HEK293 (cell line): Measurements from ENCODE around the gene ERVK3-1.

ENCODE experiments used
- CTCF ChIA-PET: fragments of 350-600 bp; formaldehyde crosslinking; extraction: SDS; loops from one replicate; lab custom pipeline; 2021; ENCODE audit warnings: antibody characterized with exemption; lab: Yijun Ruan, JAX
- POLR2A ChIA-PET: fragments of 300-600 bp; formaldehyde crosslinking; extraction: SDS; loops from one replicate; lab custom pipeline; 2020; ENCODE audit warnings: antibody characterized with exemption, inconsistent platforms; lab: Yijun Ruan, JAX
- H3K27ac ChIP-seq: fragments of 200-500 bp; sonication (Bioruptor generic); 2 replicates; pipeline ENCODE4 v1.5.1; 2014; ENCODE audit warnings: low read depth, low read length, control low read depth, inconsistent platforms; ENCODE audit errors: extremely low read depth
- H3K36me3 ChIP-seq, 2 experiments: fragments of 200-500 bp in 1 of 2; sonication (Bioruptor generic) in 1 of 2; 1 replicate in 1 of 2; 2 replicates in 1 of 2; pipeline ENCODE4 v1.5.1; 2014 to 2017; ENCODE audit warnings: inconsistent platforms in 2 of 2, low read length in 2 of 2; ENCODE audit not compliant: control insufficient read depth in 2 of 2, insufficient read depth in 1 of 2
- H3K4me1 ChIP-seq: fragments of 200-500 bp; sonication (Bioruptor generic); 2 replicates; pipeline ENCODE4 v1.5.1; 2014; ENCODE audit warnings: mild to moderate bottlenecking, low read length, inconsistent platforms; ENCODE audit not compliant: control insufficient read depth, insufficient read depth
- H3K4me3 ChIP-seq: 2 replicates; pipeline ENCODE4 v1.5.1; 2011; ENCODE audit warnings: low read depth, mild to moderate bottlenecking, control low read depth, low read length, moderate library complexity
- H3K9me3 ChIP-seq: fragments of 200-500 bp; sonication (Bioruptor generic); 2 replicates; pipeline ENCODE4 v1.5.1; 2014; ENCODE audit warnings: low read depth, low read length, inconsistent platforms; ENCODE audit not compliant: control insufficient read depth, insufficient read depth
- BCL11B ChIP-seq: fragments of 450-650 bp; formaldehyde crosslinking; IDR thresholded peaks from 2 replicates; pipeline ENCODE4 v1.5.1; 2016; ENCODE audit warnings: low read depth, missing biosample characterization, missing genetic modification characterization
- OVOL3 ChIP-seq: fragments of 450-650 bp; formaldehyde crosslinking; IDR thresholded peaks from 2 replicates; pipeline ENCODE4 v1.5.1; 2016; ENCODE audit warnings: missing biosample characterization, missing genetic modification characterization
- ZBTB11 ChIP-seq: fragments of 450-650 bp; formaldehyde crosslinking; conservative IDR thresholded peaks from 2 replicates; pipeline ENCODE4 v1.5.1; 2016; ENCODE audit warnings: low read depth, missing biosample characterization, missing genetic modification characterization
- ZNF112 ChIP-seq: fragments of 450-650 bp; formaldehyde crosslinking; IDR thresholded peaks from 2 replicates; pipeline ENCODE4 v1.5.0; 2017; ENCODE audit warnings: missing biosample characterization, missing genetic modification characterization
- ZNF114 ChIP-seq: fragments of 450-650 bp; formaldehyde crosslinking; IDR thresholded peaks from 2 replicates; pipeline ENCODE4 v1.5.0; 2017; ENCODE audit warnings: missing biosample characterization, missing genetic modification characterization
- ZNF132 ChIP-seq: fragments of 450-650 bp; formaldehyde crosslinking; IDR thresholded peaks from 2 replicates; pipeline ENCODE4 v1.5.1; 2017; ENCODE audit warnings: missing biosample characterization, missing genetic modification characterization, borderline replicate concordance
- ZNF133 ChIP-seq: fragments of 450-650 bp; formaldehyde crosslinking; IDR thresholded peaks from 2 replicates; pipeline ENCODE4 v1.5.1; 2016; ENCODE audit warnings: missing biosample characterization, missing genetic modification characterization
- ZNF23 ChIP-seq: fragments of 450-650 bp; formaldehyde crosslinking; IDR thresholded peaks from 2 replicates; pipeline ENCODE4 v1.5.1; 2016; ENCODE audit warnings: missing biosample characterization, missing genetic modification characterization, borderline replicate concordance
- ZNF274 ChIP-seq, 2 experiments: fragments of 200-500 bp in 1 of 2; fragments of 450-650 bp in 1 of 2; sonication (Bioruptor generic) in 1 of 2; formaldehyde crosslinking in 1 of 2; IDR thresholded peaks; 2 replicates each; pipeline versions ENCODE4 v1.5.1 to v1.6.1; 2014 to 2016; ENCODE audit warnings: borderline replicate concordance in 1 of 2, inconsistent platforms in 1 of 2, low read length in 1 of 2, missing biosample characterization in 1 of 2, missing genetic modification characterization in 1 of 2
- ZNF394 ChIP-seq: fragments of 450-650 bp; formaldehyde crosslinking; IDR thresholded peaks from 2 replicates; pipeline ENCODE4 v1.5.1; 2016; ENCODE audit warnings: missing biosample characterization, missing genetic modification characterization, mild to moderate bottlenecking, moderate library complexity, borderline replicate concordance
- ZNF398 ChIP-seq: fragments of 450-650 bp; formaldehyde crosslinking; IDR thresholded peaks from 2 replicates; pipeline ENCODE4 v1.5.1; 2017; ENCODE audit warnings: missing biosample characterization, missing genetic modification characterization
- ZNF404 ChIP-seq: fragments of 450-650 bp; formaldehyde crosslinking; IDR thresholded peaks from 2 replicates; pipeline ENCODE4 v1.5.1; 2017; ENCODE audit warnings: missing biosample characterization, missing genetic modification characterization
- ZNF514 ChIP-seq: fragments of 450-650 bp; formaldehyde crosslinking; IDR thresholded peaks from 2 replicates; pipeline ENCODE4 v1.5.1; 2016; ENCODE audit warnings: missing biosample characterization, missing genetic modification characterization
- ZNF549 ChIP-seq: fragments of 450-650 bp; IDR thresholded peaks from 2 replicates; pipeline ENCODE4 v1.5.1; 2018; ENCODE audit warnings: missing biosample characterization, missing genetic modification characterization, mild to moderate bottlenecking, inconsistent platforms, moderate library complexity
- ZNF558 ChIP-seq: fragments of 450-650 bp; formaldehyde crosslinking; IDR thresholded peaks from 2 replicates; pipeline ENCODE4 v1.5.1; 2016; ENCODE audit warnings: missing biosample characterization, missing genetic modification characterization
- ZNF621 ChIP-seq: fragments of 450-650 bp; formaldehyde crosslinking; IDR thresholded peaks from 2 replicates; pipeline ENCODE4 v1.5.1; 2017; ENCODE audit warnings: missing biosample characterization, missing genetic modification characterization
- ZNF624 ChIP-seq: fragments of 450-650 bp; formaldehyde crosslinking; IDR thresholded peaks from 2 replicates; pipeline ENCODE4 v1.5.1; 2017; ENCODE audit warnings: missing biosample characterization, missing genetic modification characterization
- ZNF629 ChIP-seq: fragments of 450-650 bp; formaldehyde crosslinking; IDR thresholded peaks from 2 replicates; pipeline ENCODE4 v1.5.1; 2017; ENCODE audit warnings: missing biosample characterization, missing genetic modification characterization
- ZNF658 ChIP-seq: fragments of 450-650 bp; formaldehyde crosslinking; IDR thresholded peaks from 2 replicates; pipeline ENCODE4; 2016; ENCODE audit warnings: missing biosample characterization, missing genetic modification characterization
- ZNF692 ChIP-seq: fragments of 450-650 bp; formaldehyde crosslinking; IDR thresholded peaks from 2 replicates; pipeline ENCODE4 v1.5.1; 2016; ENCODE audit warnings: missing biosample characterization, missing genetic modification characterization
- ZNF701 ChIP-seq: fragments of 450-650 bp; formaldehyde crosslinking; IDR thresholded peaks from 2 replicates; pipeline ENCODE4 v1.5.1; 2016; ENCODE audit warnings: missing biosample characterization, missing genetic modification characterization
- ZNF843 ChIP-seq: fragments of 450-650 bp; formaldehyde crosslinking; IDR thresholded peaks from 2 replicates; pipeline ENCODE4 v1.5.1; 2016; ENCODE audit warnings: missing biosample characterization, missing genetic modification characterization
- ZSCAN5A ChIP-seq: fragments of 450-650 bp; formaldehyde crosslinking; IDR thresholded peaks from 2 replicates; pipeline ENCODE4 v1.5.1; 2016; ENCODE audit warnings: missing biosample characterization, missing genetic modification characterization

Gene ERVK3-1

GRCh38 chr19:58336216-58336615 is 31.0 kb downstream of the ERVK3-1 start:
- no peak overlapping the region for H3K4me3 ChIP-seq
- peaks cover 0 to 54% of the 10 kb centered on the region in 2 experiments; a peak in 1 of 3 replicates for H3K36me3 ChIP-seq
- H3K9me3 ChIP-seq, result no peaks in the 10 kb centered on the region
- TF ChIP-seq ZNF398 (no peak), ZNF843 (tag by site-specific recombination) (no peak), ZNF112 (tag by site-specific recombination) (no peak), ZNF629 (tag by site-specific recombination) (no peak), ZNF621 (no peak), ZNF692 (tag by site-specific recombination) (no peak), ZNF132 (no peak), ZNF549 (tag by site-specific recombination) (no peak), ZNF558 (tag by site-specific recombination) (no peak), ZNF133 (tag by site-specific recombination) (no peak)
- TF ChIP-seq, all 188 proteins: peak for 0
- H3K27ac ChIP-seq, result no peak overlapping the region
- H3K4me1 ChIP-seq, result no peaks in the 10 kb centered on the region
- ChIA-PET POLR2A (no interaction called here), CTCF (interaction anchor here (0.7 kb wide), 1 partner anchor 18 kb away, joined by 3 read pairs; no protein-coding TSS in a partner anchor)

GRCh38 chr19:58336820-58337219 is 31.6 kb downstream of the ERVK3-1 start:
- ChIA-PET CTCF (no interaction called here), POLR2A (no interaction called here)
- no peak for TF ChIP-seq ZNF514 (tag by site-specific recombination)
- no peak for TF ChIP-seq ZNF404 (tag by site-specific recombination)
- no peak for TF ChIP-seq ZSCAN5A (tag by site-specific recombination)
- no peak for TF ChIP-seq ZNF701
- TF ChIP-seq ZNF23 (tag by site-specific recombination), result no peak
- TF ChIP-seq ZNF658 (tag by site-specific recombination), result no peak
- TF ChIP-seq BCL11B (tag by site-specific recombination), result no peak
- no peak for TF ChIP-seq ZNF114 (tag by site-specific recombination)
- TF ChIP-seq ZNF274 (IDR thresholded peaks at IDR 0.05; ENCODE audit: low read length), result no peak
- TF ChIP-seq ZNF274 (tag by site-specific recombination; IDR thresholded peaks at IDR 0.05; ENCODE audit: borderline replicate concordance), result no peak
- TF ChIP-seq ZNF394 (tag by site-specific recombination), result no peak
- no peak for TF ChIP-seq OVOL3
- no peak for TF ChIP-seq ZBTB11 (tag by site-specific recombination)
- TF ChIP-seq ZNF624 (tag by site-specific recombination), result no peak
- Histone ChIP-seq H3K4me3 (no peak overlapping the region), H3K9me3 (no peaks in the 10 kb centered on the region), H3K4me1 (no peaks in the 10 kb centered on the region), H3K36me3 (peaks cover 0 to 60% of the 10 kb centered on the region in 2 experiments; a peak in 1 of 3 replicates), H3K27ac (no peak overlapping the region)
